ENCODE measurements around the gene IFITM10. TPM values are rescaled to one million over a fixed set of nuclear protein-coding genes. Genes with fewer than 3 reads are reported as not detected.
A peak's percentile ranks its signal among the peaks of the same experiment; 100 is the strongest.

Gene IFITM10
- total RNA-seq, 4 donors from 2014 or later = 0.79 to 2.3 (median 1.6) TPM

- DNase-seq (ENCODE audit: low spot score) (no peak), ATAC-seq (ENCODE audit: low FRiP score) (peak; percentile 44)
- no peak for TF ChIP-seq CTCF (IDR thresholded peaks at IDR 0.05)
These were observed 1.6 kb downstream of the IFITM10 start for GRCh38 chr11:1748636-1749394.

DNA sequence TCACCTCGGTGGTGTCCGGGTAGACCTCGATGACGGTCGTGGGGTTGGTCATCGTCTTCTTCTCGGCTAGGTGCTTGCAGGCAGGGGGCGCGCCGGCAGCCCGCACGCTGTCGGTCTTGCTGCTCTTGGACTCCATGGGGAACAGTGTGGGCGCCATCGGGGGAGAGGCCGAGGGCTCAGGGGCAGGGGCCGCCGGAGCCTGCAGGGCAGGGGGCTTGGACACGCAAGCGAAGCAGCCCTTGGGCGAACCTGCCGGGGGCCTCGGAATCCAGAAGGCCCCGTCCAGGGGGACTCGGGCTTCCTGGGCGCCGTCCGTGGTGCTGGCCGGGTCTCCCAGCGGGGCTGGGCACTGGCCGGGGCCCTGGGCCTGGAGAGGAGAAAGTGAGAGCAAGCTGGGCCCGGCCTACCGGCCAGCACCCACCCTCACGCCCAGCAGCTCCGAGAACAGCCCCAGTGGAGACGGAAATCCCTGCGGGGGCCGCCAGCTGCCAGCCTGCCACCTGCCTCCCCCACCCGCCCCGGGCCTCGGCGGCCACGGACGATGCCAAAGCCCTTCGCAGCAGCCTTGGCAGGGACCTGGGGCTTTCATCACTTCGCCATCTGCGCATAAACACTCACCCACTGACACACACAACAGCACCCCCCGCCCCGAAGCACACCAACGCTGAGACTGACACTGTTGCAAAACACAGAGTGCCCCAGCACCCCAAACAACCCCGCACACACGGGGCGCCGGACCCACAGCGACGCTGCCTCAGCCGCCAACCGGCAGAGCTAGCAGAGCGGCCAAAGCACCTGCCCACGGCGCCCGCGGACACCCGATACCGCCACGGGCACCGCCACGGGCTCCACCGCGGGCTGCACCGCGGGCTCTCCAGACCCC lies 2.4 kb downstream of the IFITM10 start:
- TF ChIP-seq CTCF (IDR thresholded peaks at IDR 0.05) = no peak
- no peak for ATAC-seq (ENCODE audit: low FRiP score)
- DNase-seq (ENCODE audit: low spot score) = no peak

DNA sequence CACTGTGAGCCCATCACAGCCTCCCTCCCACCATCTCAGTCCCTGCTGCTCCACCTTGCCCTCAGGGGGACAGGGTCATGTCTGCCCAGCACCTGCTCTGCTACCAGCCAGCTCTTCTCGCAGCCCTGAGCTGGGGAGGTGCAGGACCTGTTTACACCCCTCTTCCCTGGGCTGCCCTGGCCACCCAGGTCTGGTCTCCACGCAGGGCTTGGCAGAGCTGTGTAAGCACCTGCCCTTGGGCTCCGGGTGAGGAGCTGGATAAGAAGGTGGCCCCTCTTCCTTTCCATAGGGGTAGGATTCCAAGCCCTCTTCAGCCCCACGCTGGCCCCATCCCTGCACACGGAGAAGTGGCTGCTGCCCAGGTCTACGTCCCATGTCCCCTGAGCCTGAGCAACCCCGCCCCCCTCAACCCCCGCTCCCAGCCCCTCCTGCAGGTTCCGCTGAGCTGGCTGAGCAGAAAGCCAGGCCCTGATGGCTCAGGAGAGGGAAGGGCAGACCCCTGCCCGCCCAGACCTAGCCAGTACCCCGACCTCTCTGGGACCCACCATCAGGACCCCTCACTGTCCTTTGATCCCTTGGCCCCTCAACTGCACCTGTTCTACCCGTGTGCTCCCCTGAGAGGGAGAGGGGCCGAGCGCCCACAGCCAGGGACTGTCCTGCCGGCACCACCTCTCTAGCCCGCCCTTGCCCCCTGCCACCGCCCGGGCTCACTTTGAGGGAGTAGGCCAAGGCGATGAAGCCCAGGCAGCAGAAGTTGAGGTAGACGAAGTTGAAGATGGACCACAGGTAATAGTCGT lies 3.2 kb downstream of the IFITM10 start:
- DNase-seq (ENCODE audit: low spot score) = no peak
- no peak for ATAC-seq (ENCODE audit: low FRiP score)
- no peak for TF ChIP-seq CTCF (IDR thresholded peaks at IDR 0.05)

DNA sequence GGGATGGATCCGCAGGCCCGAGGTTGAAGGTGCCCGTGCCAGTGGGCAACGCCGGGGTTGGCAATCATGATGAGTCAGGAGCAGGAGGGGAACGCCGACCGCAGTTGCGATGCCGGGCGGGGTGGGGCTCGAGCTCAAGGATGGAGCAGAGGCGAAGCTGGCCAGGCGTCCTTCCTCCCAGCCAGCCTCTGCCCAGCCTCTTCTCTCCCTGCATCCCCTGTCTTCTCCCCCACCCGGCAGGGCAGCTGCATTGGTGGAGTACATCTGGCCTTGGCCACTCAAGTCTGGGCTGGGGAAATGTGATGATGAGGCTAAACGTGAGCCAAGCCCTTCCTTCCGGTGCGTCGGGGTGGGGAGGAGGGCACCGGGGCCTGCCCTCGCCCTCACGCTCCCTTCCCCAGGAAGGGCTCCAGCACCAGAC lies 3.9 kb downstream of the IFITM10 start:
- ATAC-seq (ENCODE audit: low FRiP score) = no peak

GRCh38 chr11:1745701-1746320 lies 4.6 kb downstream of the IFITM10 start:
- DNase-seq (ENCODE audit: low spot score) = no peak
- no peak for ATAC-seq (ENCODE audit: low FRiP score)
- no peak for TF ChIP-seq CTCF (IDR thresholded peaks at IDR 0.05)

More for the DNA sequence above, 3.9 kb downstream of the IFITM10 start:
- DNase-seq (ENCODE audit: low spot score) = no peak
- no peak for TF ChIP-seq CTCF (IDR thresholded peaks at IDR 0.05)

DNA sequence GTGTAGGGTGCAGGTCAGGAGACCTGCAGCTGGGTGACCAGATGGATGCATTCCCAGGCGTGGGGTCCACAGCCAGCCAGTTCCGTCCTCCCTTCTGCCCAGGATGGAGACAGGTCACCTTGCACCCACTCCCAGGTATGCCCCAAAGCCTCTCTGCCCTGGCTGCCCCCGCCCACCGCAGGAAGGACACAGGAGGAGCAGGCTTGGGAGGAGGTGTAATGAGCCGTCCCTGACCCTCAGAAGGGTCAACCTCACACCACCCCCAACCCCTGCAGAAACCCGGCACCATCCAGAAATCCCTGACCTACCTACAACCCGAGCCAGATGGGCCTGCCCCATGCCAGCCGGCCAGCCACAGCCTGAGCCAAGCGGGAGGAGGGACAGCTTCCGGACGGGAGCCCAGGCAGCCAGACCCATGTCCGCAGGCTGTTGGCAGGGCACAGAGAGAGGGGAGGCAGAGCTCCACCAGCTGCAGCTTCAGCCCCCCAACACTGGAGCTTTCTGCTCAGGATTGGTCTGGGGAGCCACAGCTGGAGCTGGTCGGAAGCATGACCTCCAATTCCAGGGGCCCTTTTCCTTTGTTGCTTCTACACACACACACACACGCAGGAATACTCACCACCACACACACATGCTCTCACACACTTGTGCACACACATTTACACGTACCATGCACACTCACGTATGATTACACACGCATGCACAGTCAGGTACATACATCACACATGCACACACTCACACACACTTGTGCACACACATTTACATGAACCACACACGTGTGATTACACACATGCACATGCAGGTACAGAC lies 5.3 kb downstream of the IFITM10 start:
- DNase-seq (ENCODE audit: low spot score) (no peak), ATAC-seq (ENCODE audit: low FRiP score) (no peak)
- no peak for TF ChIP-seq CTCF (IDR thresholded peaks at IDR 0.05)
